ENCODE measurements around the gene SEZ6L2. TPM values are rescaled to one million over a fixed set of nuclear protein-coding genes. Genes with fewer than 3 reads are reported as not detected.

Gene SEZ6L2
- total and polyA plus RNA-seq, 9 of the 15 experiments (the other 6 are each of a cell fraction or from before 2014, with no cell fraction given), result 0.10 to 2.1 (median 0.72) TPM

GRCh38 chr16:29925105-29925756 is 25.9 kb upstream of the SEZ6L2 start:
- ATAC-seq (peak; percentile 14), DNase-seq (ENCODE audit: extremely low read depth in 1 of 4, low spot score in 3 of 4) (peak in 1 of 4 experiments; percentile 23), FAIRE-seq (peak; percentile 66)
- peaks cover 13 to 29% of the 10 kb centered on the region in 2 experiments; a peak in 4 of 5 replicates for H3K4me1 ChIP-seq (replicated peaks in 1 of 2; ENCODE audit: control insufficient read depth in 2 of 2, insufficient read depth in 2 of 2, low read length in 2 of 2)
- H3K27me3 ChIP-seq (ENCODE audit: control insufficient read depth in 2 of 2, insufficient read depth in 2 of 2, low read length in 2 of 2), result no peaks in the 10 kb centered on the region
- intact Hi-C loops (cut with micrococcal nuclease) (loop anchor here (5.0 kb wide), 2 partner anchors 37 to 72 kb away; partner anchors contain the start of genes HIRIP3, INO80E and TMEM219), in situ Hi-C loops (cut with MboI) (no loop called here)
- H3K4me2 ChIP-seq (ENCODE audit: insufficient read depth, low read length), result peak overlapping the region; percentile 86
- no peaks in the 10 kb centered on the region for H3K9me3 ChIP-seq (replicated peaks; ENCODE audit: control insufficient read depth, insufficient read depth, low read depth, low read length)
- peak overlapping the region; percentile 93 for H3K27ac ChIP-seq (ENCODE audit: extremely low read depth, low read depth, low read length)
- H3K36me3 ChIP-seq (ENCODE audit: control insufficient read depth, insufficient read depth, low read length), result peaks cover 29% of the 10 kb centered on the region; the same call in 2 of the 3 replicates
- POLR2A ChIA-PET, result interaction anchor here (1.0 to 3.0 kb wide), 4 partner anchors 9 to 48 kb away, joined by 3 to 11 read pairs (median 7); no protein-coding TSS in a partner anchor
- no TSS peak for BruUV-seq (replicated peaks)
- no peaks in the 10 kb centered on the region for H4K20me1 ChIP-seq (replicated peaks; ENCODE audit: control insufficient read depth, insufficient read depth, low read length)
- H3K4me3 ChIP-seq, result peak overlapping the region; percentile 91
- no peaks in the 10 kb centered on the region for H3K9me1 ChIP-seq (ENCODE audit: control insufficient read depth, insufficient read depth, low read length)
- 4% methylated on average over 7 of the region's 9 CpGs for WGBS (ENCODE audit: insufficient coverage, low coverage, missing lambda C conversion rate)
- H2AFZ ChIP-seq (ENCODE audit: low read depth, low read length), result no peak overlapping the region
- H3K9ac ChIP-seq (ENCODE audit: insufficient read depth in 1 of 2, low read depth in 2 of 2, low read length in 2 of 2), result peak overlapping the region; percentile 91 to 94
- peaks cover 27% of the 10 kb centered on the region for H3K79me2 ChIP-seq (ENCODE audit: control insufficient read depth, insufficient read depth, low read length)
- CTCF ChIA-PET (ENCODE audit: low intra/inter-chr PET ratio), result interaction anchor here (0.6 kb wide), 1 partner anchor 262 kb away, joined by 4 read pairs; the partner anchor contains the start of gene SPN
- TF ChIP-seq RREB1 (CRISPR knock-in tag; IDR thresholded peaks at IDR 0.05) (no peak), RERE (CRISPR knock-in tag; IDR thresholded peaks at IDR 0.05; ENCODE audit: borderline replicate concordance) (no peak), HCFC1 (IDR thresholded peaks at IDR 0.05; ENCODE audit: low read depth, low read length) (no peak), KDM1A (IDR thresholded peaks at IDR 0.05) (no peak), MXD1 (CRISPR knock-in tag; IDR thresholded peaks at IDR 0.05; ENCODE audit: borderline replicate concordance, poor library complexity, severe bottlenecking) (no peak), IRF1 (CRISPR knock-in tag; IDR thresholded peaks at IDR 0.05; ENCODE audit: borderline replicate concordance) (no peak)

All from K562 (cell line).